HG03432 (cell line): Measurements from ENCODE around the gene TXNDC12.
A peak's percentile ranks its signal among the peaks of the same experiment; 100 is the strongest.
"Not testable (repeated sequence)": the region's sequence is repeated elsewhere in the genome, so short reads cannot be mapped to it uniquely, and the experiment has no call there.

Experiments
- ATAC-seq: cut with Tn5 transposase; IDR thresholded peaks from one replicate; pipeline ENCODE4 v1.9.1; 2021; ENCODE audit warnings: mild to moderate bottlenecking, moderate library complexity; ENCODE audit not compliant: unreplicated experiment

Gene TXNDC12

GRCh38 chr1:52049337-52049736 lies 5.7 kb downstream of the TXNDC12 start:
- not testable (repeated sequence) for ATAC-seq

GRCh38 chr1:52045666-52046195 lies 9.3 kb downstream of the TXNDC12 start:
- not testable (repeated sequence) for ATAC-seq

DNA sequence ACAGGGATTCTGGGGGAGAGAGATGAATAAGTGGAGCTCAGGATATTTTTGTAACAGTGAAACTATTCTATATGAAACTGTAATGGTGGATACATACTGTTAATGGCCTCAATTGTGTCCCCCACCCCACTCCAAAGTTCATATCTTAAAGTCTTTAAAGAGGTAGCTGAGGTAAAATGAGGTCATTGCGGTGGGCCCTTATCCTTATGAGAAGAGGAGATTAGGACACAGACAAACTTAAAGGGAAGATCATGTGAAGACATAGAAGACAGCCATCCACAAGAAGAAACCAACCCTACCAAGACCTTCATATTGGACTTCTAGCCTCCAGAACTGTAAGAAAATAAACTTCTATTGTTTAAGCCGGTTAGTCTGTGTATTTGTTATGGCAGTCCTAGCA lies 9.8 kb downstream of the TXNDC12 start:
- ATAC-seq, result no peak

GRCh38 chr1:52041551-52042185 lies 13.3 kb downstream of the TXNDC12 start:
- no peak for ATAC-seq

DNA sequence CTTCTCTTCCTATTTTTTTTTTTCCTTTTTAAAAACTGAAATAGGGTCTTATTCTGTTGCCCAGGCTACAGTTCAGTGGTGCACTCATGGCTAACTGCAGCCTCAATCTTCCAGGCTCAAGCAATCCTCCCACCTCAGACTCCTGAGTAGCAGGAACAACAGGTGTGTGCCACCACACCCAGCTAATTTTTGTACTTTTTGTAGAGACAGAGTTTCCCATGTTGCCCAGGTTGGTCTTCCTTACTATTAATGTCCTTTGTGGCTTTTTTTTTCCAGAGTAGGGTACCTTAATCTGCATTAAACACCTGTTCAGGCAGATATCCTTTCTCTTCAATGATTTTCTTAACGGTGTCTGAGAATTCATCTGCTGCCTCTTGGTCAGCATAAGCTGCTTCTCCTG lies 17.1 kb downstream of the TXNDC12 start:
- ATAC-seq, result no peak

- ATAC-seq, result no peak
Observed at GRCh38 chr1:52037402-52037814, 17.6 kb downstream of the TXNDC12 start.

DNA sequence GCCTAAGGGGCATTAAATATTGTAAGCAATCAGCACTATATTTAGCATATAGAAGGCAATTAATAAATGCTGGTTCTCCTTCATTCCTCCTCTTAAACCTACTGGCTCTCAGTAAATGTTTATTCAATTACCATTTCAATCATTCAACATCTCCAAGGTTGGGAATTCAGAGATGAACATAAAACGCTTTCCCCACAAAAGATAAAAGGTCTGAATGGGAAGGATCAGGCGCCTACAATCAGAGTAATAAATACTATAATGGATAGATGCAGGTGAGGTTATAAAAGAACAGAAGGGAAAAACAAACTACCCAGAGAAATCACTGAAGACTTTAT lies 21.0 kb downstream of the TXNDC12 start:
- no peak for ATAC-seq

- peak; percentile 87 for ATAC-seq
Observed at GRCh38 chr1:52033190-52034049, 21.6 kb downstream of the TXNDC12 start, which contains the start of gene KTI12. Gene KTI12 (minus strand): TSS chr1:52033810. CDS start chr1:52033761, 49 bp downstream.

DNA sequence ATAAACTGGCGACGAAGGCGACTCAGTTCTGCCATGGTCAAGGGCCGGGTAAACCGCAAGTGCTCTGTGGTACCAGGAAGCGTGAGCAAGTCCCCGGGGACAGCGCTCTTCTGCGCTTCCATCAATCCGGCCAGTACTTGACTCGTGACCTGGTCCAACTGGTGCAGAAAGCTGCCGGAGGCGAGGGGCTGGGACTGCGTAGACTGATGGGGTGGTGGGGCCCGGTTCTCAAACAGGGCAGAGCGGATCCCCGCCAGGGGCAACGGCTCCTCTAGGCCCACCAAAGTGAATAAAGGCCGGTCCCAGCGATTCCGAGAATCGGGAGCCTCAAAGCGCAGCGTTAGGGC lies 22.2 kb downstream of the TXNDC12 start:
- peak; percentile 48 for ATAC-seq

DNA sequence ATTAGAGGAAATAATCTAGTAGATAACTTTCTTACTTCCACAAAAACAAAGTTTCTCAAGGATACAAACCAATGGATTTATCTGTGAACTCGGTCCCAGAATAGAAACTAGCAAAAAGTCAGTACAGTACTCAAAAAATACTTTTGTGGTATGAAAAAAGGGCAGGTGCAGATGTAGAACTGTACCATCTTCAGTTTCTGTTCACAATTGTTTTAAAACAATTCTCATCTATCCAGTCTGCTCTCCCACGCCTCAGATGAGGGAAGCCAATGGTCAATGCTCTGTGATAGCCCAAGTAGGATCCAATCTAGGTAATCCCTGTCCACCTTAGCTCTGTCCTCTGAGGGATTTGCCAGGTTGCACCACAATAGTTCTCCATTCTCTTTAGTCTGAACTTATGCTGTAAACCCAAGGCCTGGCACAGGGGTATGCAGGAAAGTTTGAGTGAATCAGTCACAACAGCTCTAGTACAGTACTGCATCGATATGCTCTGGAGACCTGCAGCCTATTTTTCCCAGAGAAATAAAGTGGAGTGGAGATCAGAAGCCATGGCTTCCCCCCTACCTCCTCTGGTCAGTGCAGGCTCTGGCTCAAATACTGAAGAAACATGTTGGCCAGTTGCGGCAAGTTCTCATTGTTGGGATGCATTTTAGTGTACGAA lies 22.7 kb downstream of the TXNDC12 start:
- peak; percentile 29 for ATAC-seq

GRCh38 chr1:52028839-52029238 lies 26.2 kb downstream of the TXNDC12 start:
- ATAC-seq, result not testable (repeated sequence)

GRCh38 chr1:52028328-52028727 lies 26.7 kb downstream of the TXNDC12 start:
- no peak for ATAC-seq

GRCh38 chr1:52026278-52026677 lies 28.7 kb downstream of the TXNDC12 start:
- no peak for ATAC-seq

DNA sequence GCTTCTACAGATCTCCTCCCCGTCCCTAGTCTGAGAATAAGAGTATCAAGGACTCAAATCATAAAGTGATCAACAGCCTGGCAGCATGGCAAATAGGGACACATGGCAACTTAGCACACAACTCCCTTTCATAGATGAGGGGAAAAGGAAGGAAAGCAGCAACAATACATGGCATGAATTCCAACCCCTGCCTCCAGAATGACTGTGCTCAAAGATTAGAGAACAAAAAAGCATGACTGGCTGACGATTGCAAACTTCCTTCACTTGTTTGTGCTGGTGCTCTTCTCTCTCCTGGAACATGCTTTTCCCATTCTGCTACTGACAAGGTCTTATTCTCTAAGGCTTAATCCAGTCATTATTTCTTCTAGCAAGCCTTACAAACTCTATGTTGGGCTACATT lies 32.9 kb downstream of the TXNDC12 start:
- no peak for ATAC-seq

- no peak for ATAC-seq
Observed at GRCh38 chr1:52008071-52008809, 46.8 kb downstream of the TXNDC12 start.

- no peak for ATAC-seq
Observed at GRCh38 chr1:52007215-52008002, 47.6 kb downstream of the TXNDC12 start.

DNA sequence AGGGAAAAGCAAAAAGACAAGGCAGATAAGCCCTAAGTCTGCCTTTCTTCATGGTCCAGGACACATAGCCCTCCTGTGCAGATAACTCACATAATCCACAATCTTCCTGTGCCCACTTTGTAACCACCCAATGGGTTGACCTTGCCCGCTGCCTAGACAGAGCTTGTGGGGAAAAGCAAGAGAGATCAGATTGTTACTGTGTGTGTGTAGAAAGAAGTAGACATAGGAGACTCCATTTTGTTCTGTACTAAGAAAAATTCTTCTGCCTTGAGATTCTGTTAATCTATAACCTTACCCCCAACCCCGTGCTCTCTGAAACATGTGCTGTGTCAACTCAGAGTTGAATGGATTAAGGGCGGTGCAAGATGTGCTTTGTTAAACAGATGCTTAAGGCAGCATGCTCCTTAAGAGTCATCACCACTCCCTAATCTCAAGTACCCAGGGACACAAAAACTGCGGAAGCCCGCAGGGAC lies 48.9 kb downstream of the TXNDC12 start:
- ATAC-seq, result not testable (repeated sequence)

GRCh38 chr1:52005548-52005947 lies 49.4 kb downstream of the TXNDC12 start:
- not testable (repeated sequence) for ATAC-seq

DNA sequence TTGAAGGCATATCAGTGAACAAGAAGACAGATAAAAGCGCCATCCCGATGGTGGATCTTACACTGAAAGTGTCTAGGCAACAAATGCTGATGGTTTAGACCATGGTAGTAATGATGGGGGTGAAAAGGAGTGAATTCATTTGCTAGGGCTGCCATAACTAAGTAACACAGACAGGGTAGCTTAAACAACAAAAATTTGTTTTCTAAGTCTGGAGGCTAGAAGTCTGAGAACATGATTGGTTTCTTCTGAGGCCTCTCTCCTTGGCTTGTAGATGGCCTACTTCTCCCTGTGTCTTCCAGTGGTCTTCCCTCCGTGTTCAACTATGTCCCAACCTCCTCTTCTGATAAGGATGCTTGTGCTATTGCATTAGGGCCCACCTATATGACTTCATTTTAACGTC lies 51.1 kb downstream of the TXNDC12 start:
- no peak for ATAC-seq
